Type B pancreatic cell (in vitro differentiated cells): ENCODE data around the gene UGT2A1. TPM values are rescaled to one million over a fixed set of nuclear protein-coding genes. Genes with fewer than 3 reads are reported as not detected.

Experiments used
- DNase-seq: peaks from one replicate; pipeline ENCODE4 v3.0.0; 2021; ENCODE audit warnings: mixed read lengths; ENCODE audit not compliant: unreplicated experiment; ENCODE audit errors: extremely low spot score
- H3K27ac Mint-ChIP-seq: 2 replicates; pipeline ENCODE4 v1.8.0; 2021; ENCODE audit warnings: mild to moderate bottlenecking, mixed read lengths
- H3K27me3 Mint-ChIP-seq: 2 replicates; pipeline ENCODE4 v1.8.0; 2021; ENCODE audit warnings: mixed read lengths
- H3K36me3 Mint-ChIP-seq: 2 replicates; pipeline ENCODE4 v1.8.0; 2021; ENCODE audit warnings: mixed read lengths
- H3K4me1 Mint-ChIP-seq: one replicate; pipeline ENCODE4 v1.8.0; 2021; ENCODE audit warnings: mixed read lengths; ENCODE audit not compliant: unreplicated experiment
- H3K4me3 Mint-ChIP-seq: 2 replicates; pipeline ENCODE4 v1.8.0; 2021; ENCODE audit warnings: mild to moderate bottlenecking, mixed read lengths
- H3K9me3 Mint-ChIP-seq: 2 replicates; pipeline ENCODE4 v1.8.0; 2021; ENCODE audit warnings: mixed read lengths
- CTCF ChIP-seq: fragments of 200-600 bp; sonication (generic); conservative IDR thresholded peaks from 2 replicates; pipeline ENCODE4 v1.5.0; 2021; ENCODE audit warnings: antibody characterized with exemption, mild to moderate bottlenecking
- total RNA-seq: library from RNA; stranded (reverse); gene quantifications from 2 replicates; pipeline ENCODE4 v1.2.1, GENCODE V29; 2021; ENCODE audit warnings: low replicate concordance

The UGT2A1 gene
- total RNA-seq, 1 donor from 2014 or later, result not detected

- Mint-ChIP-seq H3K9me3 (no peaks in the 10 kb centered on the region), H3K36me3 (no peaks in the 10 kb centered on the region), H3K27me3 (no peaks in the 10 kb centered on the region), H3K4me3 (no peak overlapping the region), H3K4me1 (no peaks in the 10 kb centered on the region), H3K27ac (no peak overlapping the region)
- no peak for TF ChIP-seq CTCF
- no peak for DNase-seq
Measured at GRCh38 chr4:69563424-69563823, 89.6 kb downstream of the UGT2A1 start.

- no peaks in the 10 kb centered on the region for H3K4me1 Mint-ChIP-seq
- no peak for DNase-seq
- no peak for TF ChIP-seq CTCF
- H3K27ac Mint-ChIP-seq, result no peak overlapping the region
- no peaks in the 10 kb centered on the region for H3K9me3 Mint-ChIP-seq
- H3K27me3 Mint-ChIP-seq, result no peaks in the 10 kb centered on the region
- H3K36me3 Mint-ChIP-seq, result no peaks in the 10 kb centered on the region
- no peak overlapping the region for H3K4me3 Mint-ChIP-seq
Measured at GRCh38 chr4:69549651-69550050, 103.4 kb downstream of the UGT2A1 start.

DNA sequence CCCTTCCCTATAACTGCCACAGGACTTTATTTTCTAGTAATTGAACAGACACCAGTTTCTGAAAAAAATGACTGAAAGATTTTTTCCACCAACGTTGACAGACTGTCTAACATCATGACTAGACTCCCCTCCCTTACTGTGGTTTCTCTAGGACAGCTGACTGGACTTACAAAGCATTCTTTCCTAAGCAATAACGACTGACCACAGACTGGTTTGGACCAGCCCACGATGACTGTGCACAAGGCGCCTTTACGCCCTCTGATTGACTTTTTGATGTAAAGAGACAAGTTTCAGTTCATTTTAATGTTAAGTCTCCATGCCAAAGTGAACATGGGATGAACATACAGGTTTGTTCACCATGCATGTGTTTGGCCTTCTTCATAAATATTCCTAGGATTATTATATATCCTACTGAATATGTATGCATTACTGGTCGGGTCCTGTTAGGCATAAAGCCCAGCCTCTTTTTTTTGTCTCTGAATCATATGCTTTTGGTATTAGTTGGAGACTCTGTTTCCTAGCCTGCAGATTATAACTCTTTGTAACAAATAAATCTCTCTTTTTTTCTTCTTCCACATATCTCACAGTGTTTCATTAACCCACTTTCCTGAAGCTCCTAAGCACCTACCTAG is 106.8 kb downstream of the UGT2A1 start:
- H3K27ac Mint-ChIP-seq, result no peak overlapping the region
- no peaks in the 10 kb centered on the region for H3K4me1 Mint-ChIP-seq

More for the DNA sequence above, 106.8 kb downstream of the UGT2A1 start:
- Mint-ChIP-seq H3K9me3 (no peaks in the 10 kb centered on the region), H3K36me3 (no peaks in the 10 kb centered on the region), H3K4me3 (no peak overlapping the region), H3K27me3 (no peaks in the 10 kb centered on the region)
- TF ChIP-seq CTCF, result no peak
- DNase-seq, result no peak

Other genes with a start within 250 kb of the UGT2A1 start
- 0.31 and 0.51 TPM in 2 replicates for gene UGT2B4, start 157.3 kb downstream of the UGT2A1 start, total RNA-seq
- gene UGT2A2, start 13.6 kb downstream of the UGT2A1 start, total RNA-seq, result not detected in 2 replicates
- gene SULT1B1, start 107.4 kb upstream of the UGT2A1 start, total RNA-seq, result 2.5 and 4.4 TPM in 2 replicates
- 64.9 and 80.7 TPM in 2 replicates for gene SULT1E1, start 206.9 kb upstream of the UGT2A1 start, total RNA-seq